GM12872 (cell line): ENCODE data around the gene FANCI.
A peak's percentile ranks its signal among the peaks of the same experiment; 100 is the strongest.

Experiments used
- CTCF ChIP-seq: IDR thresholded peaks from 3 replicates; pipeline ENCODE4 v1.5.1; 2011; ENCODE audit warnings: low read depth, mild to moderate bottlenecking, low read length, moderate library complexity; ENCODE audit not compliant: insufficient read depth

FANCI gene

GRCh38 chr15:89243691-89244573, at the start of gene FANCI:
Gene FANCI, plus strand, starts transcription at chr15:89243979. Its CDS starts 3,669 bp downstream, at chr15:89247648.
- peak; percentile 51 for TF ChIP-seq CTCF

- no peak for TF ChIP-seq CTCF
Observed at GRCh38 chr15:89194608-89195007, 49.2 kb upstream of the FANCI start.

GRCh38 chr15:89195836-89196235, 47.9 kb upstream of the FANCI start:
- no peak for TF ChIP-seq CTCF

- TF ChIP-seq CTCF, result no peak
Observed at GRCh38 chr15:89196241-89196640, 47.5 kb upstream of the FANCI start.

- TF ChIP-seq CTCF, result no peak
Observed at GRCh38 chr15:89196994-89197393, 46.8 kb upstream of the FANCI start.

GRCh38 chr15:89197503-89197971, 46.2 kb upstream of the FANCI start:
- no peak for TF ChIP-seq CTCF

- TF ChIP-seq CTCF, result no peak
Observed at GRCh38 chr15:89198196-89198595, 45.6 kb upstream of the FANCI start.
